ENCODE data around the gene ADGRB3.

GRCh38 chr6:69308584-69308983, 673.5 kb downstream of the ADGRB3 start:
- TF ChIP-seq CTCF (conservative IDR thresholded peaks at IDR 0.05; ENCODE audit: low read depth, low read length) (no peak), EZH2 (IDR thresholded peaks at IDR 0.05; ENCODE audit: low read length, unreplicated experiment) (no peak), EZH2phosphoT487 (IDR thresholded peaks at IDR 0.05; ENCODE audit: borderline replicate concordance, low read length) (no peak)
